ENCODE results near the gene HOXD12. TPM values are rescaled to one million over a fixed set of nuclear protein-coding genes. Genes with fewer than 3 reads are reported as not detected.

HOXD12 gene
- total RNA-seq, 2 experiments from 2014 or later: not detected

DNA sequence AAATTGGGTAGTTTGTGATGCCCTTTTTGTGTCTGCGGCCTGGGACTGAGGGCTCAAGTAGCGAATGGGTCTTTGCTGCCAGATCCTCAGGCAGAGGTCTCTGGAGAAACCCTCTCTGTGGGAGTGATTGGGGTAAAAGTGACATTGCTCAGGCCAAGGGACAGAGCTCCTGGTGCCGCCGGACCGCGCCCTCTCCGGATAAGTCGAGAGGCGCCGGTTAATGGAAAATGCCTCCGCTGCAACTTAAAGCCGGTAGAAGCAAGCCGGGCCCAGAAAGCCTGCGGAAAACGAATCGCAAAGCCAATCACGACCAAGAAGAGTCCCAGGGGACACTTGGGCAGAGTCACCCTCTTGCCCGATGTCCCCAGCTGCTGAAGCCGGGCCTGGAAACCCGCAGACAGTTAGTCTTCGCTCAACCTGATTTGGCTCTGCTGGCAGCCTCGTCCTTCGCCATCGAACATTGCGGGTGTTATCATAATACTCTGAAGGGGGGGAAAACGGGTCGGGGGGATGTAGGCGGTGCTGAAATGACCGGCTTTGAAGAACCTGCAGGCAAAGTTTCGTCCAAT lies 352 bp upstream of the HOXD12 start:
- Mint-ChIP-seq H3K36me3 (ENCODE audit: low read depth) (no peaks in the 10 kb centered on the region), H3K4me3 (peak overlapping the region; percentile 20), H3K27ac (no peak overlapping the region), H3K4me1 (ENCODE audit: low read depth) (peaks cover 34% of the 10 kb centered on the region), H3K27me3 (peaks cover 96% of the 10 kb centered on the region), H3K9me3 (no peaks in the 10 kb centered on the region)
- H3K27me3 ChIP-seq (ENCODE audit: control insufficient read depth in 1 of 2, insufficient read depth in 2 of 2, low read length in 2 of 2): peaks cover 97 to 99% of the 10 kb centered on the region in 2 experiments
- intact Hi-C loops (cut with DNase I, micrococcal nuclease): loop anchor here (5.0 to 10.0 kb wide), 5 partner anchors 732 to 1404 kb away; no protein-coding TSS in a partner anchor
- ChIA-PET CTCF (no interaction called here), POLR2A (interaction anchor here (1.4 kb wide), 1 partner anchor 12 kb away, joined by 3 read pairs; no protein-coding TSS in a partner anchor)
- no peaks in the 10 kb centered on the region for H3K36me3 ChIP-seq (ENCODE audit: insufficient read depth, low read length)
- H3K27ac ChIP-seq (ENCODE audit: low read depth in 1 of 2, low read length in 2 of 2): no peak overlapping the region
- H3K9me3 ChIP-seq (ENCODE audit: control insufficient read depth in 1 of 2, insufficient read depth in 1 of 2, low read length in 2 of 2): peaks cover 7 to 40% of the 10 kb centered on the region in 2 experiments
- no peak overlapping the region for H3K4me3 ChIP-seq (ENCODE audit: low read length)
- ATAC-seq (ENCODE audit: poor library complexity) (no peak), DNase-seq (peak in 2 of 14 experiments; percentile 0 to 28)
- TF ChIP-seq, protein P1, sequence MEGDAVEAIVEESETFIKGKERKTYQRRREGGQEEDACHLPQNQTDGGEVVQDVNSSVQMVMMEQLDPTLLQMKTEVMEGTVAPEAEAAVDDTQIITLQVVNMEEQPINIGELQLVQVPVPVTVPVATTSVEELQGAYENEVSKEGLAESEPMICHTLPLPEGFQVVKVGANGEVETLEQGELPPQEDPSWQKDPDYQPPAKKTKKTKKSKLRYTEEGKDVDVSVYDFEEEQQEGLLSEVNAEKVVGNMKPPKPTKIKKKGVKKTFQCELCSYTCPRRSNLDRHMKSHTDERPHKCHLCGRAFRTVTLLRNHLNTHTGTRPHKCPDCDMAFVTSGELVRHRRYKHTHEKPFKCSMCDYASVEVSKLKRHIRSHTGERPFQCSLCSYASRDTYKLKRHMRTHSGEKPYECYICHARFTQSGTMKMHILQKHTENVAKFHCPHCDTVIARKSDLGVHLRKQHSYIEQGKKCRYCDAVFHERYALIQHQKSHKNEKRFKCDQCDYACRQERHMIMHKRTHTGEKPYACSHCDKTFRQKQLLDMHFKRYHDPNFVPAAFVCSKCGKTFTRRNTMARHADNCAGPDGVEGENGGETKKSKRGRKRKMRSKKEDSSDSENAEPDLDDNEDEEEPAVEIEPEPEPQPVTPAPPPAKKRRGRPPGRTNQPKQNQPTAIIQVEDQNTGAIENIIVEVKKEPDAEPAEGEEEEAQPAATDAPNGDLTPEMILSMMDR (IDR thresholded peaks at IDR 0.05): no peak
- peaks cover 33% of the 10 kb centered on the region for H3K4me1 ChIP-seq (ENCODE audit: insufficient read depth, low read length)

DNA sequence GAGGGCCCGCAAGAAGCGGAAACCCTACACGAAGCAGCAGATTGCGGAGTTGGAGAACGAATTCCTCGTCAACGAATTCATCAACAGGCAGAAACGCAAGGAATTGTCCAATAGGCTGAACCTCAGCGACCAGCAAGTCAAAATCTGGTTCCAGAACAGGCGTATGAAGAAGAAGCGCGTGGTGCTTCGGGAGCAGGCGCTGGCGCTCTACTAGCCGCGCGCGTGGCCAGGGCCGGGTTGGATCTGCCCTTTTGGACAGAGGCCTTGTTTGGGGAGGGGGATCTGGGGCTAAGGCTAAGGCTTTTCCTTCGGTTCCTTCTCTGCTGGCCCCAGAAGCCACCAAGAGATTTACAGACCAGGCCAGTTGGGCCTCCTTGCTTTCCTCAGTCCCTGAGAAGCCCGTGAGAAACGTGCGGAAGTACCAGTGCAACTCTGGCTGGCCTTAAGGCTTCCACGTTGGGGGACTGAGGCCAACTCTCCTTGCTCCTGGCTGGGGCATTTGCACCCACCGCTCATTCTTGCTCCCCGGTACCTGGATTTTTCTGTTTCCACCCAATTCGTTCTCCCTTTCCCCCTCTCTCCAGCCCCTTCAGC lies 1.0 kb downstream of the HOXD12 start:
- DNase-seq (peak in 2 of 14 experiments; percentile 0 to 25), ATAC-seq (ENCODE audit: poor library complexity) (no peak)
- peaks cover 43% of the 10 kb centered on the region for H3K4me1 Mint-ChIP-seq (ENCODE audit: low read depth)
- intact Hi-C loops (cut with DNase I, micrococcal nuclease): no loop called here
- peaks cover 96% of the 10 kb centered on the region for H3K27me3 Mint-ChIP-seq
- Histone ChIP-seq H3K27me3 (ENCODE audit: control insufficient read depth in 1 of 2, insufficient read depth in 2 of 2, low read length in 2 of 2) (peaks cover 97 to 99% of the 10 kb centered on the region in 2 experiments), H3K4me3 (ENCODE audit: low read length) (no peak overlapping the region), H3K4me1 (ENCODE audit: insufficient read depth, low read length) (peaks cover 42% of the 10 kb centered on the region), H3K27ac (ENCODE audit: low read depth in 1 of 2, low read length in 2 of 2) (no peak overlapping the region), H3K9me3 (ENCODE audit: control insufficient read depth in 1 of 2, insufficient read depth in 1 of 2, low read length in 2 of 2) (peaks cover 0 to 54% of the 10 kb centered on the region in 2 experiments), H3K36me3 (ENCODE audit: insufficient read depth, low read length) (no peaks in the 10 kb centered on the region)
- H3K4me3 Mint-ChIP-seq: no peak overlapping the region
- H3K27ac Mint-ChIP-seq: no peak overlapping the region
- TF ChIP-seq, protein P1 (IDR thresholded peaks at IDR 0.05): no peak
- H3K9me3 Mint-ChIP-seq: no peaks in the 10 kb centered on the region
- CTCF ChIA-PET: no interaction called here
- H3K36me3 Mint-ChIP-seq (ENCODE audit: low read depth): no peaks in the 10 kb centered on the region
- POLR2A ChIA-PET: no interaction called here

DNA sequence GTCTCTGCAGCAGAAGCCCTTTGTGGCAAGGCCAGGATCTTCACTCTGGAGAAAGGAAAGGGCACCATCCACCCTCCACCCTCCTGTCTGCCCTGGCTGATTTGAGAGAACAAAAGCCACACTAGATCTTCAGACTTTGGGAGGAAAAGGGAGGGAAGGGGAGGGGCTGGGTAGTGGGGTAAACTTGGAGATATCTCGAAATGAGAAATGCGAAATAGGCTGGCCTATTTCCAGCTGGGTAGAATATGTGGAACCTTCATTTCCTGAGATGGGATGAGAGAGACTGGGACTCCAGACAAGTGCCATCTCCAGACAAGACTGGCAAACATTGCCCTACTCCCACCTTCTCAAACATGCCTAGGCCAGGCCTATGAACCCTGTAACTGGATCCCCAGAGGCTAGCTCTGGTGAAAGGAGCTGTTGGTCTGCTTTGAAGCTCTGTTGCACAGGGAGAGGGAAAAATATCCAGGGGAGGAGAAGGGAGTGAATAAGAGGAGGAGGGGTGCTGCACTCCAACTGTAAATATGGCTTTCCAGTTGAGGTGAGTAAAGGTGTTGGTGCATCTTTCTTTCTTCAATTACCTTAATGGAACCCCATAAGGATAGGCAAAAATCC lies 1.7 kb downstream of the HOXD12 start:
- Mint-ChIP-seq H3K36me3 (ENCODE audit: low read depth) (no peaks in the 10 kb centered on the region), H3K27me3 (peaks cover 96% of the 10 kb centered on the region), H3K4me3 (no peak overlapping the region), H3K27ac (no peak overlapping the region), H3K4me1 (ENCODE audit: low read depth) (peaks cover 43% of the 10 kb centered on the region), H3K9me3 (no peaks in the 10 kb centered on the region)
- intact Hi-C loops (cut with DNase I, micrococcal nuclease): no loop called here
- no peak overlapping the region for H3K27ac ChIP-seq (ENCODE audit: low read depth in 1 of 2, low read length in 2 of 2)
- ChIA-PET CTCF (interaction anchor here (1.2 kb wide), 1 partner anchor 9 kb away, joined by 3 read pairs; no protein-coding TSS in a partner anchor), POLR2A (no interaction called here)
- no peaks in the 10 kb centered on the region for H3K36me3 ChIP-seq (ENCODE audit: insufficient read depth, low read length)
- DNase-seq (no peak), ATAC-seq (ENCODE audit: poor library complexity) (no peak)
- no peak overlapping the region for H3K4me3 ChIP-seq (ENCODE audit: low read length)
- peaks cover 42% of the 10 kb centered on the region for H3K4me1 ChIP-seq (ENCODE audit: insufficient read depth, low read length)
- H3K9me3 ChIP-seq (ENCODE audit: control insufficient read depth in 1 of 2, insufficient read depth in 1 of 2, low read length in 2 of 2): peaks cover 0 to 61% of the 10 kb centered on the region in 2 experiments
- TF ChIP-seq, protein P1 (IDR thresholded peaks at IDR 0.05): no peak
- H3K27me3 ChIP-seq (ENCODE audit: control insufficient read depth in 1 of 2, insufficient read depth in 2 of 2, low read length in 2 of 2): peaks cover 97 to 100% of the 10 kb centered on the region in 2 experiments

Measured in CD4-positive, alpha-beta T cell (primary cell).